Fibroblast of skin of left biceps (primary cell): ENCODE data around the gene GK.
A peak's percentile ranks its signal among the peaks of the same experiment; 100 is the strongest.
"Not testable (repeated sequence)": the region's sequence is repeated elsewhere in the genome, so short reads cannot be mapped to it uniquely, and the experiment has no call there.

Experiments used
- DNase-seq, 2 experiments: peaks; one replicate each; pipeline ENCODE4 v3.0.0-alpha.2; 2013; ENCODE audit warnings: low read depth in 2 of 2

The GK gene

GRCh38 chrX:30653415-30654131 lies at the start of gene GK:
GK (plus strand) TSS chrX:30653423; CDS start chrX:30653538, 115 bp downstream.
- no peak for DNase-seq

- no peak for DNase-seq
These were observed 46.1 kb upstream of the GK start for GRCh38 chrX:30607155-30607554.

DNA sequence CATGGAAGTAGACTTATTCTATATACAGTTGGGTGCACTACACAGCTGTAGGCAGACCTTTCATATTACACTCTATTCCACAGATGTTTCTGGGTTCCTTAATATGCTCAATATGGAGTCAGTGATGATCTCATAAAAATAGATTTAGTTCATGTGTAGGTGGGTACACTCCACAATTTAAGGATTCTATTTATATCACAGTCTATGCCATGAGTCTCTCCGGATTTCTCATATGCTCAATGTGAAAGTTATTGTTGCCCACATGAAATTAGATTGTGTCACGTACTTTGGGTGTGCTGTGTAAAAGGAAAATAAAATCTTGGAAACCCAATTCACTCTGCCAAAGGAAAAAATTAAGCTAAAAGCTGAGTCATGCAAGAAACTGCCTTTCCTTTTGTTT lies 43.2 kb upstream of the GK start:
- DNase-seq = no peak

DNA sequence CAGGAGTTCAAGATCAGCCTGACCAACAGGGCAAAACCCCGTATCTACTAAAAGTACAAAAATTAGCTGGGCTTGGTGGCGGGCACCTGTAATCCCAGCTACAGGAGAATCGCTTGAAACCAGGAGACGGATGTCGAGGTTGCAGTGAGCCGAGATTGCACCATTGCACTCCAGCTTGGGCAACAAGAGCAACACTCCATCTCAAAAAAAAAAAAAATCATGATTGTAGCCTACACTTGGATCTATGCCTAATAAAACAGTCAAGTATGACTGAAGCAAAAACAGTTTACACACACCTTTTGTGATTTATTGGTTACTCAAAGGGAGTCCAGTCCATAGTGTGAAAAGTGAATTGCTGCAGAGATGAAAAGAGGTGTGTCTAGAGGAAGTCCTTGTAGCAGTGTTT lies 41.0 kb upstream of the GK start:
- no peak for DNase-seq

DNA sequence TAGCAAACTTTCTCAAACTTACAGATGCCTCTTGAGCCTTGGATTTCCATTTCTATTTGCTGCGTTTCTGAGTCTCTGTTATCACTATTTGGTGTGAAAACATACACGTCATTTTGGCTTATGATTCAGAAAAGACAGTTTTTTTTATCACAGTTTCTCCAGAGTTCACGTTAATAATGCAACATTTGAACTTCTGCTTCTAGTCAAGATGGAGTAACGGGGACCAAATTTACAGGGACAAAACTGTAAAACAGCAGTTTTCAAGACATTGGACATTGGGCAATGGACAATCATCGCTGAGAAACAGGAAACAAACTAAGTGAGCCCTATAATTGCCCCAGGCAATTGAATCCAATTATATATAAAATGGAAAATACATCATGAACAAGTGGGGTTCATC lies 39.5 kb upstream of the GK start:
- DNase-seq = no peak

- no peak for DNase-seq
These were observed 38.0 kb upstream of the GK start for GRCh38 chrX:30615229-30615628.

GRCh38 chrX:30618160-30618765 lies 35.0 kb upstream of the GK start:
- DNase-seq = no peak

DNA sequence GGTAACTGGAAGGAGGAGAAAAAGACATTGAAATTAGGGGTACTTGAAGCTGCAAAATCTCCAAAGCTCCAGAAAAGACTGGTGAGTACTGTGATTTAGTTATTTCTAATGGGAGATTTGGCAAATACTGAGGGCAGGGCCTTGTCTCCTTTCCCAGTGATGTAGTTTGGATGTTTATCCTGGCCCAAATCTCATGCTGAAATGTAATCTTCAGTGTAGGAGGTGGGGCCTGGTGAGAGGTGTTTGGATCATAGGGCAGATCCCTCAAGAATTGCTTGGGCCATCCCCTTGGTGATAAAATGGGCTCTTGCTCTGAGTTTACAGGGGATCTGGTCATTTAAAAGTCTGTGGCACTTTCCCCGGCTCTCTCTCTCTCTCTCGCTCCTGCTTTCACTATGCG lies 33.1 kb upstream of the GK start:
- DNase-seq = no peak

DNA sequence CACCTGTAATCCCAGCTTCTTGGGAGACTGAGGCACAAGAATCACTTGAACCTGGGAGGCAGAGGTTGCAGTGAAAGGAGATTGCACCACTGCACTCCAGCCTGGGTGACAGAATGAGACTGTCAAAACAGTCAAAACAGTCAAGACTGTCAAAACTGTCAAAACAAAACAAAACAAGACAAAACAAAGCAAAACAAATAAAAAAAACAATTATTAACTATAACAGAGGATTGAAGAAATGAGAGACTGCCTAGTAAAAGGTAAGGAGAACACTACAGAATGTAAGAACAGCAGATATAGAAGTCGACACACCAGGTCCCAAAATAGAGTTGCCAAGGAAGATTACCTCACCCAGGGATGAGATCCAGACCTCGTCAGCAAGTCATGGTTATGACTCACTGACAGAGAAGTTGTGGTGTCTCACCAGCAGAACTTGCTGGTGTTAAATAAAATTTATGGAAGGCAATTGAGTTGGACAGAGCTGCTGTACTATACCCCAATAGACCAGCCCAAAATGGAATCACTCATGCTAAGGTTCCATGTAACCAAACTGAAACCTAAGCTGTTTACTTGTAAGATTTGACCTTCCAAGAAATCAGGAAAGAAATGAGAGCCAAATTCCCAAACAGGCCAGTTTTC lies 32.1 kb upstream of the GK start:
- DNase-seq = peak; percentile 68 to 70

DNA sequence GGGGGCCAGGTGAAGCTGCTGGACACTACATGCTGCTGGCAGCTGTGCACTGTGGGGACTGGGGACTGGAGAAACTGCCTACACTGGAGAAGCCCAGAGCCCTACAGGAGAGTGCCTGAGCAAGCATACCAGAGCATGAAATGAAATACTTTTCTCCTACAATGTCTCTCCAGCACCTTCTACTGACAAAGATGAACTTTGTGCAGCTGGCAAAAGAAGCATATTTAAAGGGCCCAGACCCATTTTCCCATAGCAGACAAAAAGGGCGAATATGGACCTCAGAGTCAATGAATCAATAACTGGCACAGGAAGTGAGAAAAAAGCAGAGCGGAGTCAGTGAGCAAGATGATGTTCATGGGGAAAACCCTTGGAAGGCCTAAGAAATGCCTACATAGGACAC lies 30.9 kb upstream of the GK start:
- no peak for DNase-seq

DNA sequence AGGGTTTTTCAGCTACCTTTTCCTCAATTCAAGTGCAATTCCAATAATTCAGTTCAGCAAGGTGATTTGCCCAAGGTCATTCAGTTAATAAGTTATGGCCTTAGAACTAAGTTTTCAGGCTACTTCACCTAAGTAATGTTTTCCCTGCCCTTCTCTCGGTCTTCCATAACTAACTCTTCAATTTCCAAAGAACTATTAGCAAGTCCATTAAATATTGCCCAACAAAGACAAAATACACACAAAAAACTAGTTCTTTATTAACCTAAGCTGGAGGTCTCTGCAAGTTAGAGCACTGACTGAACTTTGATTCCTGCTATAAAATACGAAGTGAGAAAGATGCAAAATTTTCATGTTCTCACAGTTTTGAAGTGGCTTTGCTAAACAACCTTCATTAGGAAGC lies 26.8 kb upstream of the GK start:
- DNase-seq = no peak

DNA sequence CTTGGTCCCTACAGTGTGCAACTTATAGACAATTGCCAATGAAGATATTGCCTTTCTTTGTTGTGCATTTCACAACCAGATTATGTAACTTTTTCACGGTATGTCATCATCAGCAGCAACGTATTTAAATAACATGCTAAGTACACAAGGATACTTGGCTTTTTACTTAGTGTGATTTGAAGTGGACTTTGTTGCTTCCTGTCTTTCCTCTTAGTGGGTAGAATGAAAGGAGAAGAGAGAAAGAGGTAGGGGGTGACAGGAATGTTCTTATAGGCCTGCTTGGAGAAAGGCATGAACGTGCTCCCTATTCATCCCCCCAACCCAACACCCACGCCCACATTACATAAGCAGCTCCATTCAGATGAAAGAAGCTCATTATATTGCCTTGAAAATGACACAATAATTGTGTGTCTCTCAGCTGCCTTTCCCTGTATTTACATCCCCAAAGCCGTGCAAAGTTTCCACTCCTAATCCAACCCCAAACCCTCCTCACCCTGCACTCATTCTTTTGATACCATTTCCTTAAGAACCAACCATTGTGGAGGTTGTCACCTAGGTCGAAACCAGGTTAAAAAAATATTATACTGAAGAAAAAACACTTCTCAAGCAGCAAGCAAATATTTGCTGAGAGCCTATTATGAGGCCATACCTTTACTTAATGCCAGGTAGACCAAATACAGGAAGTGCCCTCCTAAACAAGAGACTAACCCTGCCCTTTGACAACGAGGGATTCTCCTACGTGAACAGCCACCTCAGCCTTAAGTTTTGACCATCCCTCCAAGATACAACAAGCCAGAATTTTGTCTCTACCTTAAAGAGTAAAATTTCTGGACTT lies 25.2 kb upstream of the GK start:
- DNase-seq = no peak

DNA sequence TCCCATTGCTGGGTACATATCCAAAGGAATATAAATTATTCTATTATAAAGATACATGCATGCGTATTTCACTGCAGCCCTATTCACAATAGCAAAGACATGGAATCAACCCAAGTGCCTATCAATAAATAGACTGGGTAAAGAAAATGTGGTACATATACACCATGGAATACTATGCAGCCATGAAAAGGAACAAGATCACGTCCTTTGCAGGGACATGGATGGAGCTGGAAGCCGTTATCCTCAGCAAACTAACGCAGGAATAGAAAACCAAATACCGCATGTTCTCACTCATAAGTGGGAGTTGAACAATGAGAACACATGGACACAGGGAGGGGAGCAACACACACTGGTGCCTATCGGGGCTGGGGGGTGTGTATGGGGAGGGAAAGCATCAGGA lies 19.2 kb upstream of the GK start:
- not testable (repeated sequence) for DNase-seq

GRCh38 chrX:30635630-30636029 lies 17.6 kb upstream of the GK start:
- DNase-seq = no peak

- no peak for DNase-seq
These were observed 15.1 kb upstream of the GK start for GRCh38 chrX:30637874-30638815.

DNA sequence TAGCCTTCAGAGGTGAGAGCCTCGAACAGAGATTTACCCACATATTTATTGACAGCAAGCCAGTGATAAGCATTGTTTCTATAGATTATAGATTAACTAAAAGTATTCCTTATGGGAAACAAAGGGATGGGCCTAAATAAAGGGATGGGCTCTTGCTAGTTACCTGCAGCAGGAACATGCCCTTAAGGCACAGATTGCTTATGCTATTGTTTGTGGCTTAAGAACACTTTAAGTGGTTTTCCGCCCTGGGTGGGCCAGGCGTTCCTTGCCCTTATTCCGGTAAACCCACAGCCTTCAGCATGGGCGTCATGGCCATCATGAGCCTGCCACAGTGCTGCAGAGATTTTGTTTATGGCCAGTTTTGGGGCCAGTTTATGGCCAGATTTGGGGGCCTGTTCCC lies 13.5 kb upstream of the GK start:
- not testable (repeated sequence) for DNase-seq

GRCh38 chrX:30642642-30643041 lies 10.6 kb upstream of the GK start:
- no peak for DNase-seq

GRCh38 chrX:30643313-30643821 lies 9.9 kb upstream of the GK start:
- DNase-seq = peak in 1 of 2 experiments; percentile 35

GRCh38 chrX:30649859-30650258 lies 3.4 kb upstream of the GK start:
- DNase-seq = no peak

DNA sequence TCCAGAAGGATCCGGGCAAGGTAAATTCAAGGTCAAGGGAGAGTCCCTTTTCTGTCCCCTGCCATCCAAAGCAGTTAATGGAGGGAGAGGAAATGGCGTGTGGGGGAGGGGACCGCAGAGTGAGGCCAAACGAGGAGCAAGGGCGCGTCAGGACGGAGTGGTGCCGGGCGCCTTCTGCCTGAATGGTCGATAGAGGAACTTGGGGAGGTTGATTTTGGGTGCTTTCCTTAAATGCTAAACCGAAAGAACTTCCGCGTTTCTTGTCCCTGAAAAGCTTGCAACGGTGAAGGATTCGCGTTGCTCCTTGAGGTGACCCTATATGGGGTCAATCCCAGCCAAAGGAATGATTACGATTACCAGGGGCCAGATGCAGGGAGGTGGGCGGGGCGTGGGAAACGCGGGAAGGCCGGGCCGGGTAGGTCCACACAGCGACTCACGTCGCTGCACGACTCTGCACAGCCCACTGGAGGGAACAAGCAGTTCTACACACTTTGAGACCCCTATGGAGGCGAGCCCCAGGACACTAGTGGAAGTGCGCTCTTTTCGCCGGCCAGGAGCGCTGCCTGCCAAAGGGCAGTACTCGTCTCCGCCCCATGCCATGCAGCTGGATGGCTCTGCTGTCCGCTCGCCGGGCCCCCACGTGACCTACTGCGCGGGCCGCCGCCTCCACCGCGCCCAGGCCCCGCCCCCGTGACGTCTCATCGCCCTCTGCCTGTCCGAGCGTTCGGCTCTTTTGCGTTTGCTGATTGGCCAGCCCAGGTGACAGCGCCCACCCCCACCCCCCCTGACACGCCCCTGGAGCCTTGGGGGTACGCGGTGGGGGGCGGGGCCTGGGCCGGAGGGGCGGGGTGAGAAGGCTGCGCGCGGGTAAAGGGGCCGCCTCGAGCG lies 452 bp upstream of the GK start:
- peak; percentile 78 to 80 for DNase-seq
